Activated CD8-positive, alpha-beta memory T cell treated with anti-CD3 and anti-CD28 coated beads for 24 hours (primary cell): ENCODE data around the gene DNTTIP2.
"Not testable (repeated sequence)": the region's sequence is repeated elsewhere in the genome, so short reads cannot be mapped to it uniquely, and the experiment has no call there.

Experiments
- DNase-seq: peaks from one replicate; pipeline ENCODE4 v3.0.0-alpha.2; 2020

Gene DNTTIP2, protein sequence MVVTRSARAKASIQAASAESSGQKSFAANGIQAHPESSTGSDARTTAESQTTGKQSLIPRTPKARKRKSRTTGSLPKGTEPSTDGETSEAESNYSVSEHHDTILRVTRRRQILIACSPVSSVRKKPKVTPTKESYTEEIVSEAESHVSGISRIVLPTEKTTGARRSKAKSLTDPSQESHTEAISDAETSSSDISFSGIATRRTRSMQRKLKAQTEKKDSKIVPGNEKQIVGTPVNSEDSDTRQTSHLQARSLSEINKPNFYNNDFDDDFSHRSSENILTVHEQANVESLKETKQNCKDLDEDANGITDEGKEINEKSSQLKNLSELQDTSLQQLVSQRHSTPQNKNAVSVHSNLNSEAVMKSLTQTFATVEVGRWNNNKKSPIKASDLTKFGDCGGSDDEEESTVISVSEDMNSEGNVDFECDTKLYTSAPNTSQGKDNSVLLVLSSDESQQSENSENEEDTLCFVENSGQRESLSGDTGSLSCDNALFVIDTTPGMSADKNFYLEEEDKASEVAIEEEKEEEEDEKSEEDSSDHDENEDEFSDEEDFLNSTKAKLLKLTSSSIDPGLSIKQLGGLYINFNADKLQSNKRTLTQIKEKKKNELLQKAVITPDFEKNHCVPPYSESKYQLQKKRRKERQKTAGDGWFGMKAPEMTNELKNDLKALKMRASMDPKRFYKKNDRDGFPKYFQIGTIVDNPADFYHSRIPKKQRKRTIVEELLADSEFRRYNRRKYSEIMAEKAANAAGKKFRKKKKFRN

DNA sequence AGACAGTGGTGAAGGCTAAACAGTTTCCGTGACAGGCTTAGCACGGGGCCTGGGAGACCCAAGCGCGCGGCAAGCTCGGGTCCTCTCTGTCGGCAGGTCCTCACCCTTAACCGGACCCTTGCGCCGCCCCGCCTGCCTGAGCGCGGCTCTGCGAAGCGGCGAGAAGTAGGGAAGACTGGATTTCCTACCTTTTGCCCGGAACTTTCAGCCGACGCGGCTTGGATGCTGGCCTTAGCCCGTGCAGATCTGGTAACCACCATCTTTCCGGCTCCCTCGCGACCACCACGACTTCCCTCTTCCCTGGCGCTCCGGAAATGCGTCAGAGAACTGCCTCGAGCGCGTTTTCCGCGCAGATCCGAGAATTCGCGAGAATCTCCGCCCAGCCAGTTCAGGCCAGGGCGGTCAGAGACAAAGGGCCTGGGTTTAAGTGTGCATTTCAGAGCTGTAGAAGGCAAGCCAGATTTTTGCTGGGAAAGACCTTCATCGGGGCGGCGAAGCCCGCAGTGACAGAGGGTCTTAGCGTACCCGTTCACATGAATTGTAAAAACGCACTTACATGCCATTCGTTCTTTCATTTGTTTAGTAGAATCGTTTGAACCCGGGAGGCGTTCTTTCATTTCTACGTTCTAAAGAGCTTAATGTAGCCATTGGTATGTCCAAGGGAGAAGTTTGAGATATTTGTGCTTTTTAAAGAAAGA is at the start of gene DNTTIP2:
DNTTIP2 (minus strand) TSS at position 318 of the 698 bp plus-strand sequence; CDS start at position 260, 58 bp downstream.
- DNase-seq = peak; percentile 93

- DNase-seq = no peak
Observed at GRCh38 chr1:93925206-93925605, 46.2 kb upstream of the DNTTIP2 start.

GRCh38 chr1:93919780-93920179 is 40.8 kb upstream of the DNTTIP2 start:
- DNase-seq = no peak

- no peak for DNase-seq
Observed at GRCh38 chr1:93917302-93917701, 38.3 kb upstream of the DNTTIP2 start.

GRCh38 chr1:93910880-93911279 is 31.9 kb upstream of the DNTTIP2 start:
- not testable (repeated sequence) for DNase-seq

GRCh38 chr1:93910305-93910704 is 31.3 kb upstream of the DNTTIP2 start:
- no peak for DNase-seq

DNA sequence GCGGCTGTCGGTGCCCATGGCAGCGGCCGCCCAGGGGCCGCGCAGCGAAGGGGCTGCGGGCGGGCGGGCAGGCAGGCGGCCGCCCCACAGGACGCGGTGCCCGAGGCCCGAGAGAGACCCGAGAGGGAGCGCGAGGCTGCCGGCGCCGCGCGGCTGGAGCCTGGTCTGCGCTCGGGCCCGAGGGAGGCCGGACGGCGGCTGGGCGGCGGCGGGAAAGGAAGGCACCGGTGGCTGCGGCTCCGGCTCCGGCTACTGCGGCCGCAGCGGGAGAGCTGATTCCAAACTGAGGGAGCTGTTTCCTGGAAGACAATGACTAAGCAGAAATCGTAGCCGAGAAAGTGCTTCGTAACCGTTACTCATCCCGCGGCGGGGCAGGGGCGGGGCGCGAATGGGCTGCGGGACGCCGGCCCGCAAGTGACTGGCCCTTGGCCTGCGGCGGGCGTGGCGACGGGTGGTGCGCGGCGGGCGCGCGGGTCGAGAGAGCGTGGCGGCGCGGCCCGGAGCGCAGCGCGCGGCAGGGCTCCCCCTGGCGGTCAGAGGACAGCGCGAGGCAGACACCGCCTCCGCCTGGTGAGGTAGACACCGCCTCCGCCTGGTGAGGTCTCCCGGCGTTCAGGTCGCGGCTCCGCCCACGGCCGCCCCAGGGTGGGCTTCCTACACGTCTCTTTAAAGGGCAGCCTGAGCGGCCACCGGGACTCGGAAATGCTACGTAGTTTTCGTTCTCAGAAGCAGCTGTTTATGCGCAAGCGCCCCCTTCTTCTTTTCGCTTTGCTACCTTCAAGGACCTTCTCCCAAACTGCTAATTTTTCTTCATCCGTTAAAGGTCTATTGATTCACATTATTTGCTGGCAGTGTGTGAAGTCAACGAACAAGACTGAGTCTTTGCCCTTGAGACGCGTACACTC is 30.4 kb upstream of the DNTTIP2 start, which contains the start of gene GCLM:
GCLM (minus strand) TSS at position 285 of the 905 bp plus-strand sequence; CDS start at position 18, 267 bp downstream.
- peak; percentile 96 for DNase-seq

- peak; percentile 84 for DNase-seq
Observed at GRCh38 chr1:93908394-93909145, 29.6 kb upstream of the DNTTIP2 start.

- no peak for DNase-seq
Observed at GRCh38 chr1:93907718-93908117, 28.7 kb upstream of the DNTTIP2 start.

DNA sequence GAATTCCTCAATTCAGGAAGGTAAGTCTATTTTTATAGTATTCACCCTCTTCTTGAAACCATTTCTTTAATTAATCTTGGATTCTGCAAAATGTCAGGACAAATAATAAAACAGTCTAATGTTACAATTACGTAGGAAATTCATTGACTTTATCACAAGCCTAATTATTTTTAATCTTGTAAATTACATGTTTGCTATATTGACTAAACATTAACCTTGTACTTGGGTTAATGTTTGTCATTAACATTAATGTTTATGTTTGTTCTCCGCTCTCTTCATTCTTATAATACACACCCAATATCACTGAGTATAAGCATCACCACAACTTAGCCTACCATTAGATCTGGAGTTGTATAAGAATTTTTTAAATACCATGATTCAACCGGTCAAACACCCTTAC is 27.5 kb upstream of the DNTTIP2 start:
- DNase-seq = no peak

DNA sequence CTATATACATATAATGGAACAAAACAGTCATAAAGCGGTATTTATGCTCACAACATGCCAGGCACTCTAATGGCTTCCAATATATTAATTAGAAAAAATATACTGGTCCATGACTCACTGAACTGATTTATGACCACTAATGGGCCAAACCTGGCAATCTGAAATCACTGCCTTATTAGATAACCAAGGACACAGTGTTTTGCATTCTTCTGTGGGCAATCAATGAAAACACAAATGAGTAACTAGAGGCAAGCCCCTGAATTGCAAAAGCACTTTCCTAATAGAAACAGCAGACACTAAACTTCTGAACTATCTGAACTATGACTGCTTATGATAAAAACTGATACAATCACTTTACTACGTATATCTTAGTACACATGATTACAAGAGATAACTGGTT is 26.7 kb upstream of the DNTTIP2 start:
- no peak for DNase-seq

DNA sequence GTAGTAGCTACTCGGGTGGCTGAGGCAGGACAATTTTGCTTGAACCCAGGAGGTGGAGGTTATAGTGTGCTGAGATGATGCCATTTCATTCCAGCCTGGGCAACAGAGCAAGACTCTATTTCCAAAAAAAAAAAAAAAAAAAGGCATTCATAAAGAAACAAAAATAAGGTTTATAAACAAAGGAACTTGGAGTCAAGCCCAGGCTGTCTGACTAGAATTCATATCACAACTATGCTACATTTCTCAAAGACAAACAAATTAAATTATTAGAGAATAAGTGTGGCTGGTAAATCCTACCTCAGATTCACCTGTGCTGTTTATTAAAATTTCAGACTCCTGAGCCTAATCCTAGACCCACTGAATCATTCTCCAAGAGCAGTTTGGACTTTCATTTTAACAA is 26.0 kb upstream of the DNTTIP2 start:
- DNase-seq = no peak

DNA sequence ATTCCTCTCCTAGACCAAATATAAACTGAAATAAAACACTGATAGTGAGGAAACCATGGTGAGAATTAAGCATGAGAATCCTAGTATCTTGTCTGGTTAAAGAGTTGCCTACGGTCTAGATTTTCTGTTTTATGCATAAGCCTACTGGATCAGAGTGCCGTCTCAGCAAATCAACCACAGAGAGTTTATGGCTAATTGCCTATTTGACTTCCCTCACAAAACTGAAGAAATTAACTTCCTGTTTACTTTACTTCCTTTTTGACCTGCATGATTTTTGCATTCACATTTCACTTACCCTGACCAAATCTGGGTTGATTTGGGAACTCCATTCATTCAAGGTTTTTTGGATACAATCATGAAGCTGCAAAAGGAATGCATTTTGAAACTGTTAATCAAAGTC is 25.2 kb upstream of the DNTTIP2 start:
- no peak for DNase-seq

DNA sequence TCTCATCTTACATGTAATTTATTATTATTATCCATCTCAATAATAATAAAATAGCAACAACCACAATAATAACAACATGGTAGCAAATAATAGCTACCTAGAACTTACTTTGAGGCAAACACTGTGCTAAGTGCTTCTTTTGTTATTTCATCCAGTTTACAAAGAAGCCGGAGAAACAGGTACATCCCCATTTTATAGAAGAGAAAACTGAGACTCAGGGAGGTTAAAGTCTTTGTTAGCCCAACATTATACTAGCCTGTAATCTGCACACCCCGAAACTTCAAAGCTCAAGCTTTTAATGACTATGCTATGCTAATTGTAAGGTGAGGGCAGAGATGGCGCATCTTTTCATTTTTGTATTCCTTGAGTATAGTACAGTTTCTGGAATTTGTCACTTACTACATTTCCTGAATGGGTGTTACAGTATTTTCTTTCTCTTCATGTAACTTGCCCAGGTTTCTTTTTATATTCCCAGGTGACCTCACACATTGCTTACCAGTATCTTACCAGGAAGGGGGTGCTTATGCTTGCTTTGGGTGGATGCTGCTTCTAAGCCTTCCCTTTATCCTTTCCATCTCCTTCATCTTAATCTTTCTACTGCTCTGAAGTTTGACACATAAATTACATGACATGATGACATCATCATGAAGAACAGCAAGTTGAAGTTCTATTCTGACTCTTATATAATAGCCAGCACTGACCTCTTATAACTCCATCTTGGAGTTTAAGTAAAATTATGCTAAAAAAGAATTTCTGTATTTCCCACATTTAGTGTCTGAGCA is 21.9 kb upstream of the DNTTIP2 start:
- no peak for DNase-seq

DNA sequence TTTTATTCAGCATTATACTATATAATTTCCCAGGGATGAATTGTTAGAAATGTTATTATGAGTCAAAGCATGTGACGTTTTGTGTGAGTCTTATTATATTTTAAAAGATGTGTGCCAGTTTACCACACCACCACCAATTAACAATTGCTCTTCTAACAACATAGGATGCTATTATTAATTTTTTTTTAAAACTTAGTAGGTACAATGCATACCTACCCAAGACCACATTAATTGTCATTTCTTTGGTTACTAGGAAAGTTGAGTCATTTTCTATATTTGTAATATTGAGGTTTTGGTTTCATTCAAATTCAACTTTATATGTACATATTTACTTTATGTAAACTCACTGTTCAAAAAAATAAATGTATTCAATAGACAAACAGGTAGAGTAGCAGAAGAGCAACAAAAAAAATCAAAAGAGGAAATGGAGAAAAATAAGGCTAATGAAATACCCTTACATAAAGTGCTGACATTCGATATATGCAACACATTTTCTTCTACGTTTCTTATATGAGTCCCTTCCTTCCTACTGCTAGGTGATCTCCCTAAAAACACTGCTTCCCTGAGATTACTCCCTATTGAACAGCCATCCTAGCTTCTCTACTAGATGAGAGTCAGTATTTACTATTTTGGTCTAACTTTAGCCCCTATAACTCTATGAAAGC is 20.7 kb upstream of the DNTTIP2 start:
- no peak for DNase-seq

GRCh38 chr1:93888900-93889299 is 9.9 kb upstream of the DNTTIP2 start:
- DNase-seq = no peak

DNA sequence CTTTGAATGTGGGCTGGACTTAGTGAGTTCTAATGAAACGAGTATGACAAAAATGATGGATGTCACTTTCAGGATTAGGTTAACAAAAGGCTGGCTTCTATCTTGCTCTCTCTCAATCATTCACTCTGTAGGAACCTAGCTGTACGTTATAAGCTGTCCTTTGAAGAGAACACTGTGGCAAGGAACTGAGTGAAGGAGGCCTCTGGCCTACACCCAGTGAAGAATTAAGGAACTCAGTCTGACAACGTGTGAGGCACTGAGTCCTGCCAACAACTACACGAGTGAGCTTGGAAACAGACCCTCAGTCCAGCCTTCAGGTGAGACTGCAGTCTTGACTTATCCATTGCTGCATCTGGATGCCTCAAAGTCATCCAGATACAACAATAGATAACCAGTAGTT is 3.3 kb upstream of the DNTTIP2 start:
- no peak for DNase-seq

GRCh38 chr1:93880731-93881130 is 1.7 kb upstream of the DNTTIP2 start:
- DNase-seq = no peak

GRCh38 chr1:93878501-93878888 is 511 bp downstream of the DNTTIP2 start:
- DNase-seq = peak; percentile 79

DNA sequence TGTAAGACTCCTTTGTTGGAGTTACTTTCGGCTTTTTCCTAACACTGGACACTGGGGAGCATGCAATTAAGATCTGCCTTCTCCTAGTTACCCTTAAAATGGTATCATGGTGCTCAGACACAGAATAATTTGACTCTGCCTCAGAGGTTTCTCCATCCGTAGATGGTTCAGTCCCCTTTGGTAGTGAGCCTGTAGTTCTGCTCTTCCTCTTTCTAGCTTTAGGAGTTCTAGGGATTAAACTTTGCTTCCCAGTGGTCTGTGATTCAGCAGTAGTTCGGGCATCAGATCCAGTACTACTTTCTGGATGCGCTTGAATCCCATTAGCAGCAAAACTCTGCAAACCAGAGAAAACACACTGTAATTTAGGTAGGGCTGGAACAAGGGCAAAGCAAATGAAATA is 1.5 kb downstream of the DNTTIP2 start:
- DNase-seq = no peak
